Astrocyte of the spinal cord (primary cell): ENCODE data around the gene MAPK8.

Experiments
- DNase-seq: peaks from one replicate; pipeline ENCODE4 v3.0.0; 2011; ENCODE audit warnings: low read depth, low spot score
- H3K4me3 ChIP-seq: 2 replicates; pipeline ENCODE4 v1.5.1; 2011; ENCODE audit warnings: low read depth, mild to moderate bottlenecking, low read length, moderate library complexity
- CTCF ChIP-seq: IDR thresholded peaks from 2 replicates; pipeline ENCODE4 v1.5.1; 2012; ENCODE audit warnings: low read depth, mild to moderate bottlenecking, low read length, inconsistent platforms
- in situ Hi-C: cut with HindIII; loops from 2 replicates; pipeline ENCODE4 v1.10.0; 2017; ENCODE audit warnings: low sequenced_read_pairs

The MAPK8 gene

GRCh38 chr10:48464121-48464870, 157.8 kb downstream of the MAPK8 start:
- TF ChIP-seq CTCF: no peak
- DNase-seq: no peak
- in situ Hi-C loops: no loop called here
- H3K4me3 ChIP-seq: no peak overlapping the region

GRCh38 chr10:48464871-48465736, 158.6 kb downstream of the MAPK8 start:
- TF ChIP-seq CTCF: no peak
- no peak overlapping the region for H3K4me3 ChIP-seq
- in situ Hi-C loops: no loop called here
- DNase-seq: no peak

GRCh38 chr10:48465860-48466521, 159.5 kb downstream of the MAPK8 start:
- DNase-seq: no peak
- in situ Hi-C loops: no loop called here
- H3K4me3 ChIP-seq: no peak overlapping the region
- TF ChIP-seq CTCF: no peak

- H3K4me3 ChIP-seq: no peak overlapping the region
- no peak for TF ChIP-seq CTCF
- in situ Hi-C loops: no loop called here
- no peak for DNase-seq
Measured at GRCh38 chr10:48466611-48467240, 160.2 kb downstream of the MAPK8 start.

- no peak overlapping the region for H3K4me3 ChIP-seq
- no peak for DNase-seq
- in situ Hi-C loops: no loop called here
- no peak for TF ChIP-seq CTCF
Measured at GRCh38 chr10:48467669-48468068, 161.2 kb downstream of the MAPK8 start.

- in situ Hi-C loops: no loop called here
- no peak overlapping the region for H3K4me3 ChIP-seq
- no peak for TF ChIP-seq CTCF
- no peak for DNase-seq
Measured at GRCh38 chr10:48468130-48468790, 161.8 kb downstream of the MAPK8 start.
